Measurements from ENCODE around the gene PRPF38B.

DNA sequence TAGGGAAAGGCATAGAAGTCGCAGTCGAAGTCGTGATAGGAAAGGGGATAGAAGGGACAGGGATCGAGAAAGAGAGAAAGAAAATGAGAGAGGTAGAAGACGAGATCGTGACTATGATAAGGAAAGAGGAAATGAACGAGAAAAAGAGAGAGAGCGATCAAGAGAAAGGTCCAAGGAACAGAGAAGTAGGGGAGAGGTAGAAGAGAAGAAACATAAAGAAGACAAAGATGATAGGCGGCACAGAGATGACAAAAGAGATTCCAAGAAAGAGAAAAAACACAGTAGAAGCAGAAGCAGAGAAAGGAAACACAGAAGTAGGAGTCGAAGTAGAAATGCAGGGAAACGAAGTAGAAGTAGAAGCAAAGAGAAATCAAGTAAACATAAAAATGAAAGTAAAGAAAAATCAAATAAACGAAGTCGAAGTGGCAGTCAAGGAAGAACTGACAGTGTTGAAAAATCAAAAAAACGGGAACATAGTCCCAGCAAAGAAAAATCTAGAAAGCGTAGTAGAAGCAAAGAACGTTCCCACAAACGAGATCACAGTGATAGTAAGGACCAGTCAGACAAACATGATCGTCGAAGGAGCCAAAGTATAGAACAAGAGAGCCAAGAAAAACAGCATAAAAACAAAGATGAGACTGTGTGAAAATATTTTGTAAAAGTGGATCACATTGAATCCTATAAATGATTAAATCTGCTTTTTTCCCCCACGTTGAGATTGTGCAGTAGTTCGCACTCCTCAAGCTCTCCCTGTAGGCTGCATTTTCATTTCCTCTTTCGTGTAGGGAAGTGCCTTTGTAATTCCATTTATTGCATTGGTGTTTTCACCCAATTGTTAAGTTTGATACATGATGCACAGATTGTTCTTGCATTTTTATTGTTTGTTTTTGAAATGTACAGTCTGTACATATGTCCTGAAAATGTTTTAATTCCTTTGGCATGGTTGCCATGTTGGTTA, 7.5 kb downstream of the PRPF38B start:
- TF ChIP-seq ZNF274 (IDR thresholded peaks at IDR 0.05; ENCODE audit: low read depth, low read length) = no peak
- no peak for TF ChIP-seq SUZ12 (IDR thresholded peaks at IDR 0.05; ENCODE audit: extremely low read depth, insufficient read depth, insufficient read length)
- no peak for TF ChIP-seq YY1 (IDR thresholded peaks at IDR 0.05; ENCODE audit: insufficient read depth, insufficient read length)
